HepG2 (cell line): ENCODE measurements around the gene SYN1. TPM values are rescaled to one million over a fixed set of nuclear protein-coding genes. Genes with fewer than 3 reads are reported as not detected.

Source experiments
- ATAC-seq: fragments of 200-7000 bp; cut with Tn5 transposase; 3 replicates; pipeline ENCODE4 v1.9.1; 2020; ENCODE audit warnings: mild to moderate bottlenecking, moderate library complexity
- BruUV-seq: library from RNA; stranded (reverse); fragments of 400-500 nt; replicated peaks from 2 replicates; lab custom pipeline; 2021; lab: Mats Ljungman, UMichigan
- CTCF ChIA-PET: fragments of 300-600 bp; formaldehyde crosslinking; extraction: SDS; loops from one replicate; lab custom pipeline; 2021; ENCODE audit warnings: low total read pairs, inconsistent platforms, low intra/inter-chr PET ratio; lab: Yijun Ruan, JAX
- POLR2A ChIA-PET: fragments of 350-600 bp; sonication (Branson Sonifier 250); formaldehyde crosslinking; loops from one replicate; lab custom pipeline; 2020; ENCODE audit warnings: antibody characterized with exemption, inconsistent platforms; lab: Yijun Ruan, JAX
- DNase-seq: peaks from one replicate; pipeline ENCODE4 v3.0.0-alpha.2; 2015; ENCODE audit warnings: low spot score
- FAIRE-seq: peaks from 3 replicates; lab custom pipeline; 2011; peaks lifted over from hg19 to GRCh38; lab: Jason Lieb, UNC
- H2AFZ ChIP-seq: one replicate; pipeline ENCODE4 v1.6.1; 2011; ENCODE audit warnings: low read length, inconsistent platforms
- H3K27ac ChIP-seq: fragments of 300-600 bp; 3 replicates; pipeline ENCODE4 v1.8.0; 2011; ENCODE audit warnings: mixed run types, mild to moderate bottlenecking, mixed read lengths, low read length, inconsistent platforms; ENCODE audit not compliant: insufficient read depth; ENCODE audit errors: extremely low read length
- H3K27me3 ChIP-seq, 2 experiments: fragments of 200-600 bp in 1 of 2; 2 replicates in 1 of 2; 3 replicates in 1 of 2; pipeline versions ENCODE4 v1.6.0 to v1.8.0; 2011; ENCODE audit warnings: low read length in 2 of 2, mild to moderate bottlenecking in 2 of 2, moderate library complexity in 2 of 2, inconsistent platforms in 1 of 2; ENCODE audit not compliant: insufficient read depth in 2 of 2, control insufficient read depth in 1 of 2
- H3K36me3 ChIP-seq, 2 experiments: fragments of 200-600 bp in 1 of 2; replicated peaks in 1 of 2; 2 replicates in 1 of 2; 3 replicates in 1 of 2; pipeline versions ENCODE4 v1.5.1 to v1.8.0; 2011; ENCODE audit warnings: low read length in 2 of 2, inconsistent platforms in 1 of 2; ENCODE audit not compliant: insufficient read depth in 2 of 2, control insufficient read depth in 1 of 2
- H3K4me1 ChIP-seq: 2 replicates; pipeline ENCODE4 v1.5.1; 2012; ENCODE audit warnings: low read length, inconsistent platforms; ENCODE audit not compliant: insufficient read depth
- H3K4me2 ChIP-seq: 2 replicates; pipeline ENCODE4 v1.6.0; 2011; ENCODE audit warnings: low read depth, low read length, inconsistent platforms
- H3K4me3 ChIP-seq, 3 experiments: fragments of 200-600 bp in 1 of 3; sonication (generic), shearing (Covaris generic) in 1 of 3; replicated peaks in 1 of 3; 2 replicates each; pipeline ENCODE4 v1.5.1; 2011 to 2016; ENCODE audit warnings: low read length in 3 of 3, inconsistent platforms in 2 of 3, low read depth in 2 of 3, mild to moderate bottlenecking in 2 of 3, control low read depth in 1 of 3, mixed read lengths in 1 of 3; ENCODE audit not compliant: insufficient read depth in 1 of 3
- H3K79me2 ChIP-seq: one replicate; pipeline ENCODE4 v1.6.1; 2011; ENCODE audit warnings: low read length, inconsistent platforms; ENCODE audit not compliant: insufficient read depth
- H3K9ac ChIP-seq: 2 replicates; pipeline ENCODE4 v1.6.0; 2011; ENCODE audit warnings: mild to moderate bottlenecking, low read depth, low read length, inconsistent platforms; ENCODE audit not compliant: insufficient read depth
- H3K9me3 ChIP-seq: 2 replicates; pipeline ENCODE4 v1.5.1; 2012; ENCODE audit warnings: mild to moderate bottlenecking, low read length
- H4K20me1 ChIP-seq: 2 replicates; pipeline ENCODE4 v1.6.0; 2011; ENCODE audit warnings: inconsistent platforms, mild to moderate bottlenecking, low read length, moderate library complexity; ENCODE audit not compliant: insufficient read depth
- KLF11 ChIP-seq: IDR thresholded peaks from 2 replicates; pipeline ENCODE4 v1.6.1; 2016; ENCODE audit warnings: missing compliant biosample characterization
- NR3C1 ChIP-seq: sonication (generic); formaldehyde crosslinking; IDR thresholded peaks from 2 replicates; pipeline ENCODE4 v1.4.0; 2020; ENCODE audit warnings: missing genetic modification reagents
- RAD51 ChIP-seq: fragments of 450-650 bp; IDR thresholded peaks from 2 replicates; pipeline ENCODE4 v1.6.1; 2016; ENCODE audit warnings: borderline replicate concordance
- RFX1 ChIP-seq: fragments of 450-650 bp; IDR thresholded peaks from 2 replicates; pipeline ENCODE4 v1.6.1; 2017
- ZNF282 ChIP-seq: fragments of 450-650 bp; IDR thresholded peaks from 2 replicates; pipeline ENCODE4 v1.6.1; 2018; ENCODE audit not compliant: partially characterized antibody
- ZSCAN29 ChIP-seq: sonication (generic); formaldehyde crosslinking; conservative IDR thresholded peaks from 2 replicates; pipeline ENCODE4 v1.4.0; 2020; ENCODE audit warnings: mild to moderate bottlenecking, missing genetic modification reagents
- WGBS: methylation state at CpG from one replicate; pipeline ENCODE4 v1.1.6; 2017; ENCODE audit warnings: low lambda C conversion rate; 5-methylcytosine and 5-hydroxymethylcytosine counted together
- in situ Hi-C: cut with HindIII; loops from 2 replicates; pipeline ENCODE4 v1.10.0; 2017; ENCODE audit warnings: low pct_unique_long_range_greater_than_20kb; ENCODE audit not compliant: extremely low pct_ligation_motif_present
- intact Hi-C: fragments of 100-400 bp; cut with micrococcal nuclease; formaldehyde crosslinking; loops from one replicate; pipeline ENCODE4 v1.10.0; 2022; ENCODE audit not compliant: unreplicated experiment
- polyA plus RNA-seq, 8 experiments: library from polyadenylated mRNA; depleted of rRNA in 3 of 8; stranded (reverse) in 7 of 8; unstranded in 1 of 8; fragments of >200 nt; fragmentation: Illumina TruSeq in 4 of 8; extraction: Trizol in 4 of 8; gene quantifications; 2 replicates each; pipeline versions ENCODE4 v1.2.1 to v1.2.3, GENCODE V29; 2011 to 2016; ENCODE audit warnings: low read depth in 4 of 8, missing spikeins in 1 of 8, mixed read lengths in 1 of 8; ENCODE audit not compliant: insufficient read depth in 1 of 8
- total RNA-seq, 5 experiments: library from RNA; depleted of rRNA; stranded (reverse); fragments of >200 nt; fragmentation: Illumina TruSeq; extraction: Trizol; gene quantifications; 2 replicates each; pipeline ENCODE4 v1.2.3, GENCODE V29; 2016; ENCODE audit warnings: low read depth in 1 of 5
- TF ChIP-seq, protein P1 (sequence below): IDR thresholded peaks from 2 replicates; pipeline ENCODE4 v1.4.0; 2020; ENCODE audit warnings: mild to moderate bottlenecking, missing genetic modification reagents
- TF ChIP-seq, protein P2 (sequence below): IDR thresholded peaks from 2 replicates; pipeline ENCODE4 v1.6.1; 2016; ENCODE audit warnings: low read depth, control low read depth
- TF ChIP-seq, protein P3 (sequence below): sonication (generic); formaldehyde crosslinking; IDR thresholded peaks from 2 replicates; pipeline ENCODE4 v1.4.0; 2020; ENCODE audit warnings: missing genetic modification reagents

Gene SYN1
- total and polyA plus RNA-seq, 2 of the 13 experiments (the other 11 are each of a cell fraction or from before 2014, with no cell fraction given): not detected

DNA sequence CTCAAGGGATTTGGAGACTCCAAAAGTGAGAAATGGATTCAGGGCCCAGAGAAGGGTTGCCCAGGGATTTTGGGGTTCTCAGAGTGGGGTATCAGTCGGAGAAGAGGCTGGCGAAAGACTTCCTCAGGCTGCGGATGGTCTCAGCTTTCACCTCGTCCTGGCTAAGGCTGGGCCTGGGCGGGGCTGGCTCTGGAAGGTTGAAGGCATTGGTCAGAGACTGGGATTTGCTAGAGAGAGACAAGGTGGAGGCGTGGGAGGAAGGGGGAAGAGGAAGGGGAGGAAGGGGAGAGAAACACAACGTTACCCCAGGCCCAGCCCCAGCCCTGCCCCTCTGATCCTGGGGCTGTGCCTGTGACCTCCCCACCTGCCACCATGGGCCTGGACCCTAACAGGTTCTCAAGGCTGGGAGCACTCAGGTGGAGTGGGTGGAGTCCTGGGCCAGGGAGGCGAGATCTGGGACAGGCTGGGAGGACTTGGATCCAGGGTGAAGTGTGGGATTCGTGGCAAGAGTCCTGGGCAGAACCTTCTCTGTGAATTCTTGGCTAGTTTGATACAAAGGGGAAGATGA, 46.8 kb downstream of the SYN1 start:
- Histone ChIP-seq H3K79me2 (no peaks in the 10 kb centered on the region), H3K36me3 (0 out of 5 replicates have a peak, but pooled peaks cover 0 to 12% of the 10 kb centered on the region in 2 experiments), H3K4me1 (0 out of 2 replicates have a peak, but pooled peaks cover under 1% of the 10 kb centered on the region), H3K4me3 (no peak overlapping the region), H4K20me1 (no peaks in the 10 kb centered on the region), H3K9me3 (no peaks in the 10 kb centered on the region), H3K9ac (no peak overlapping the region), H2AFZ (no peak overlapping the region), H3K4me2 (no peak overlapping the region), H3K27me3 (no peaks in the 10 kb centered on the region), H3K27ac (no peak overlapping the region)
- TF ChIP-seq NR3C1 (CRISPR knock-in tag) (no peak), ZSCAN29 (CRISPR knock-in tag) (no peak), RAD51 (no peak), KLF11 (CRISPR knock-in tag) (no peak), RFX1 (no peak), ZNF282 (no peak)
- TF ChIP-seq, protein P1, sequence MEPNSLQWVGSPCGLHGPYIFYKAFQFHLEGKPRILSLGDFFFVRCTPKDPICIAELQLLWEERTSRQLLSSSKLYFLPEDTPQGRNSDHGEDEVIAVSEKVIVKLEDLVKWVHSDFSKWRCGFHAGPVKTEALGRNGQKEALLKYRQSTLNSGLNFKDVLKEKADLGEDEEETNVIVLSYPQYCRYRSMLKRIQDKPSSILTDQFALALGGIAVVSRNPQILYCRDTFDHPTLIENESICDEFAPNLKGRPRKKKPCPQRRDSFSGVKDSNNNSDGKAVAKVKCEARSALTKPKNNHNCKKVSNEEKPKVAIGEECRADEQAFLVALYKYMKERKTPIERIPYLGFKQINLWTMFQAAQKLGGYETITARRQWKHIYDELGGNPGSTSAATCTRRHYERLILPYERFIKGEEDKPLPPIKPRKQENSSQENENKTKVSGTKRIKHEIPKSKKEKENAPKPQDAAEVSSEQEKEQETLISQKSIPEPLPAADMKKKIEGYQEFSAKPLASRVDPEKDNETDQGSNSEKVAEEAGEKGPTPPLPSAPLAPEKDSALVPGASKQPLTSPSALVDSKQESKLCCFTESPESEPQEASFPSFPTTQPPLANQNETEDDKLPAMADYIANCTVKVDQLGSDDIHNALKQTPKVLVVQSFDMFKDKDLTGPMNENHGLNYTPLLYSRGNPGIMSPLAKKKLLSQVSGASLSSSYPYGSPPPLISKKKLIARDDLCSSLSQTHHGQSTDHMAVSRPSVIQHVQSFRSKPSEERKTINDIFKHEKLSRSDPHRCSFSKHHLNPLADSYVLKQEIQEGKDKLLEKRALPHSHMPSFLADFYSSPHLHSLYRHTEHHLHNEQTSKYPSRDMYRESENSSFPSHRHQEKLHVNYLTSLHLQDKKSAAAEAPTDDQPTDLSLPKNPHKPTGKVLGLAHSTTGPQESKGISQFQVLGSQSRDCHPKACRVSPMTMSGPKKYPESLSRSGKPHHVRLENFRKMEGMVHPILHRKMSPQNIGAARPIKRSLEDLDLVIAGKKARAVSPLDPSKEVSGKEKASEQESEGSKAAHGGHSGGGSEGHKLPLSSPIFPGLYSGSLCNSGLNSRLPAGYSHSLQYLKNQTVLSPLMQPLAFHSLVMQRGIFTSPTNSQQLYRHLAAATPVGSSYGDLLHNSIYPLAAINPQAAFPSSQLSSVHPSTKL: no peak
- TF ChIP-seq, protein P2, sequence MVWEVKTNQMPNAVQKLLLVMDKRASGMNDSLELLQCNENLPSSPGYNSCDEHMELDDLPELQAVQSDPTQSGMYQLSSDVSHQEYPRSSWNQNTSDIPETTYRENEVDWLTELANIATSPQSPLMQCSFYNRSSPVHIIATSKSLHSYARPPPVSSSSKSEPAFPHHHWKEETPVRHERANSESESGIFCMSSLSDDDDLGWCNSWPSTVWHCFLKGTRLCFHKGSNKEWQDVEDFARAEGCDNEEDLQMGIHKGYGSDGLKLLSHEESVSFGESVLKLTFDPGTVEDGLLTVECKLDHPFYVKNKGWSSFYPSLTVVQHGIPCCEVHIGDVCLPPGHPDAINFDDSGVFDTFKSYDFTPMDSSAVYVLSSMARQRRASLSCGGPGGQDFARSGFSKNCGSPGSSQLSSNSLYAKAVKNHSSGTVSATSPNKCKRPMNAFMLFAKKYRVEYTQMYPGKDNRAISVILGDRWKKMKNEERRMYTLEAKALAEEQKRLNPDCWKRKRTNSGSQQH (CRISPR knock-in tag): no peak
- TF ChIP-seq, protein P3, sequence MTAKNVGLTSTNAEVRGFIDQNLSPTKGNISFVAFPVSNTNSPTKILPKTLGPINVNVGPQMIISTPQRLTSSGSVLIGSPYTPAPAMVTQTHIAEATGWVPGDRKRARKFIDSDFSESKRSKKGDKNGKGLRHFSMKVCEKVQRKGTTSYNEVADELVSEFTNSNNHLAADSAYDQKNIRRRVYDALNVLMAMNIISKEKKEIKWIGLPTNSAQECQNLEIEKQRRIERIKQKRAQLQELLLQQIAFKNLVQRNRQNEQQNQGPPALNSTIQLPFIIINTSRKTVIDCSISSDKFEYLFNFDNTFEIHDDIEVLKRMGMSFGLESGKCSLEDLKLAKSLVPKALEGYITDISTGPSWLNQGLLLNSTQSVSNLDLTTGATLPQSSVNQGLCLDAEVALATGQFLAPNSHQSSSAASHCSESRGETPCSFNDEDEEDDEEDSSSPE (CRISPR knock-in tag): no peak
- 94% methylated on average over 7 of the region's 9 CpGs for WGBS
- intact Hi-C loops: no loop called here
- FAIRE-seq (no peak), DNase-seq (no peak), ATAC-seq (no peak)
- CTCF ChIA-PET: no interaction called here
- in situ Hi-C loops: no loop called here
- no TSS peak for BruUV-seq
- POLR2A ChIA-PET: no interaction called here
